HG02852 (cell line): ENCODE results near the gene DDX1.

Experiments used
- ATAC-seq: cut with Tn5 transposase; IDR thresholded peaks from one replicate; pipeline ENCODE4 v1.9.1; 2021; ENCODE audit warnings: mild to moderate bottlenecking, moderate library complexity; ENCODE audit not compliant: unreplicated experiment

Gene DDX1

DNA sequence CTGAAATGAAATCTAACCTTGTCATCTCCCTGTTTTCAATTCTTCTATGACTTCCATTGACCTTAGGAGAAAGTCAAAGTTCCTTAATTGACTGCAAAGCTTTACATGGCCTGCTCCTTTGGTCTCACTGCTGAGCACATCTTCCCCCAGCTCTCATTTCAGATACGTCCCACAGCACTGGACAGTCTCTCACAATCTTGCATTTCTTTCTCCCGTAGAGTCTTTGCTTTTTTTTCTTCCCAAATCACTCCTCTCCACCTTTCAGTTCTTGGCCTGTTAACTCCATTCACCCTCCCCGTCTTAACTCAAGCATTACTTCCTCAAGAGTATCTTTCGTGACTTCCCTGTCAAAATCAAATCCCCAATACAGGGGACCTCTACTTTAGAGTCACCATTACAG is 67.2 kb downstream of the DDX1 start:
- ATAC-seq: no peak

DNA sequence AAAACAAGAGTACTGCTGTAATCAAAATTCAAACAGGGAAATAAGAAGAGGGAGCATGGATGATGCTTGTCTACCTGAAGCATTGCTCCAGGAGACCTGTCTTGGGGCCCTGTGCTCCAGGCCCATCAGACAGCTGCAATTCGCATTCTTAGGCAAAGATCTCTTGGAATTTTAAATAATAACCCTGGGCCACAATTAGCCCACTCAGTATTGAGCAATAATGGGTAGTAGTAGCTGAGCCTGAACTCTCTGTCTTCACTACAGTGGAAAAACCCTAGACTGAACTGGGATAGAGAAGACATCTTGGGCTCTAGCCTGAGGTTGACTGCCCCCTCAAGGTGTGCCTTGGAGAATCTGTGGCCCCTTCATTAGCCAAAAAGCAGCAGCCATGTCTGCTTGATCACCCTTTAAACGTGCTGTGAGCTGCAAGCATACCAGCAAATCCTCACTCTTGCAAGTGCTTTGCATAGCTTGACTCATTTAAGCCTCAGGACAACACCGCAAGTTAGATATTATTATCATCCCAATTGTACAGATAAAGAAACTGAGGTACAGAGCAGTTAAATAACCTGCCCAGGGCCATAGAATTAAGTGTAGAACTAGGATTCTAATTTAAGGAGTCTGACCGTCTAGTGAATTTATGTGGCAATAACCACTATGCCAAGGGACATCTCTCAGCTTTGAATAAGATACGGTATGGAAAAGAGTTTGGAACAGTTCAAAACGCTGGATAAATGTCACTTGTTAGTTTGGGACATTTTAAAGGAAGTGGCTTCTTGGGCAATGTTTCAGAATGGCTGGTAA is 69.0 kb downstream of the DDX1 start:
- no peak for ATAC-seq

DNA sequence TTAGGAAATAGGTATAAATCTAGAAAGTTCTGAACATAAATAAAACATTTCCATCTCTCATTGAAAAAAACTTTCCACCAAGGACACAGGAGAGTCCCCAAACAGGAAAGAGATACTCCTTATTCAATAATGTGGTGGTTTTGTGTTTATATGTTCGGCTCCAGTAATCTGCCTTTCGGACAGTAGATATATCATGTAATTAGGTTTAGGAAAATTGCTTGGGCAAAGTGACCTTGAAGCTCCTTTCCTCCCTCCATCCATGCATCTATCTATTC is 69.6 kb downstream of the DDX1 start:
- no peak for ATAC-seq

DNA sequence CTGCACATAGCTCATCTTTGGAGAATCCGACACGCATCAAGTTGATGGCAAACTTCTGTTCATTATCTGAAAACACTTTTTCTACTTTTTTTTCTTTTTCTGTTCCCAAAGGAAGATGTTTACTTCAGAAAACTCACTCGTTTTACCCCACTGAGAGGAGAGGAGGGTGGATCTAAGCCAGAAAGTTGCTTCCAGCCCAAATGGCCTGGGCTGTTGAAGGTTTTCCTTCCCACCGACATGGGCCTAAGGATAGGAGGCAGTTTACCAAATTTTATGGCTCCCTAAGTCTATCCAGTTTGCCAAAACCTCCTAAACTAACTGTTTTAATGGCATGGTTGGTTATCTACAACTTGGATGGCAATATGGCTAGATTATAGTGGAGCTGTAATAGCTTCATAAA is 70.4 kb downstream of the DDX1 start:
- ATAC-seq: no peak

DNA sequence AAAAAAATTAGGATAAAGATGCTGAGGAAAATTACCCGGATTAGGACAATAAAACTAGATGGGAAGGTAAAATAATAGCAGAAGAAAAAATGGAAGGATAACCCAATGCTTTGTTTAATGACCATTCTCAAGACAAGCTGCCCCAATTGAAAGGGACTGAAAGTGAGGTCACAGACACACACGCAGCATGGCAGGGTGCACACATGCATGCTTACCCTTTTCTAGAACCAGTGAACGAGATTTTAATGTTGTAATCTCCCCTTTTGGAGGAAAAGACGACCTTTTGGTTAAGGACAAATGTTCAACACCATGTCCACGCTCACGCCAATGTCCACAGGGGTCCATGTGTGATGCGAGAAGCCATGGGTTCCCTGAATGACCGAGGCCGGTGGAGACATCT is 70.9 kb downstream of the DDX1 start:
- ATAC-seq: no peak

DNA sequence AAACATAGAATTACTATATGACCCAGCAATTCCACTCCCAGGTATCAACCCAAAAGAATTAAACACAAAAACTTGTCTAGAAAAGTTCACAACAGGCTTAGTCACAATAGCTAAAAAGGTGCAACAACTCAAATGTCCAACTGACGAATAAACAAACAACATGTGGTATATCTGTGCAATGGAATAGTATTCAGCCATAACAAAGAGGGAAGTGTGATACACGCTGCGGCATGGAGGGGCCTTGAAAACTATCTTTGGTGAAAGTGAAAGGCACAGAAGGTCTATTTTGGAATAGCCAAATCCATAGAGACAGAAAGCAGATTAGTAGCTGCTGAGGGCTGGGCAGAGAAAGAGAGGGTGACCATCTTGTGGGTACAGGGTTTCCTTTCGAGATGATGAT is 72.1 kb downstream of the DDX1 start:
- ATAC-seq: no peak

DNA sequence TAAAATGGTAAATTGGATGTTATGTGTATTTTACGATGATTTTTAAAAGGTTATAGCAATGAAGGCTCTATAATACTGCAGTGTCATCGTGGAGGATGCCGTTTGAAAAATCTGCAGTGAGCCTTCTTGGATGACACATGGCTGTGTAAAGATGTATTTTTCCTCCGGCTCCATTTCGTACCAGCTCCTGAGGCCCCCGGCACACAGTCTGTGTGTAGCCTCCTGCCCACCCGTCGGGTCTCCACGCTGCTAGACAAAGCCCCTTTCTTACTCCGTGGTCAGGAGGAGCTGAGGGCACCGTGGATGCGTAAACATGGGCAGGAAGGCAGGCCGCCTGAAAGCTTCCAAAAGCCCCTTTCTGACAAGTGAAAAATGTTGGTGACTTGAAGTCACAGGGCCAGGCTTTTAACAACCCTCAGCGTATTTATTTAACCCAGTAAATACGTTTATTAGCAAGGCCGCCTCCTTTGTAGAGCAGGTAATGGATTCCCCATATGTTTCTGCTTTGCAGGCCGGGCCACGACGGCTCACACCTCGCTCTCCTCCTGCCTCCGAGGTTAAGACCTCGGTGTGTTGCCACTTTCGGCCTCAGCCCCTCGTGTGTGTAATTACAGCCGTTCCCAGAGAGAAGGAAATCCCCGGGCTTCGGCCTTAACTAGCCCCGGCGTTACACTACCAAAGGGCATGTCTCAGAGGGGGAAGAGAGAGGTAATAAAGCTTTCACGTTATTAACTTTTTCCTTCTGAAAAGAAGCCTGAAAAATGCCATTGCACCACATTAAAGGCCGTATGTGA is 72.8 kb downstream of the DDX1 start:
- ATAC-seq: no peak

DNA sequence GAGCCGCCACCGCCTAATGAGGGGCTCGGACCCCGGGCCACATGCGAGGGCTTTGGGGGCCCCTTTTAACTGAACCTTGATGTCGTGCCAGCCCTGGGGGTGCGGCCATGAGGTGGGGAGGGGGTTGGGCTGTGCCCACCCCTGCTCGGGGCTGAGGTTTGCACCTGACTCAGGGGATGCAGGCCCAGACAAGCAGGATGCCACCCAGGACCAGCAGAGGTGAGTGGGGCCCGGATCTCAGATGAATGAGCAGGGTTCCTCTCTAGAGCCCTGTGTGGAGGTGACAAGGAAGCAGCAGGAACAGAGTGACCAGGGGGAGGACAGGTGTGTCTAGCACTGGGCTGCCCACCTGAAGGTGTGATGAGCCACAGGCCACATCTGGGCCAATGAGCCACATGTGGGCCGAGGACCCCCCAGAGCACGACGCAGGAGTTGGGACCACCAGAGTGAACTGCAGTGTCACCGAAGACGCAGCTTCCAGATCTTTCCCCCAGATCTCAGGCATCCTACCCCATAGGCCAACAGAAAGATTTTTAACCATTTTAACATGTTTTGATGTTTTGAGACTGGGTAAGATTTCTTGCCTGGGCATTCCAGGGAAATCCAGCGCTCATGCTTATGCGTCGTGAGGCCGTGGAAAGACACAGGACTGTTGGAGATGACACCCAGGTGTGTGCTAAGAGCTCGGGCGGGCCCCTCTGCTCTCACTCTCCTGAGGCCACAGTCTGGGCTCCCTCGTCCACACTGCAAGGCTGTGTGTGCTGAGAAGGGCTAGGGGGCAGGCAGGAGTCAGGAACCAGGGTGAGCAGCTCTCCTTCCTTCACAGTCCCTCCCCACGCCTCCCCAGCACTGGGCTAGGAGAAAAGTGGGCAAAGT is 73.6 kb downstream of the DDX1 start:
- ATAC-seq: no peak

DNA sequence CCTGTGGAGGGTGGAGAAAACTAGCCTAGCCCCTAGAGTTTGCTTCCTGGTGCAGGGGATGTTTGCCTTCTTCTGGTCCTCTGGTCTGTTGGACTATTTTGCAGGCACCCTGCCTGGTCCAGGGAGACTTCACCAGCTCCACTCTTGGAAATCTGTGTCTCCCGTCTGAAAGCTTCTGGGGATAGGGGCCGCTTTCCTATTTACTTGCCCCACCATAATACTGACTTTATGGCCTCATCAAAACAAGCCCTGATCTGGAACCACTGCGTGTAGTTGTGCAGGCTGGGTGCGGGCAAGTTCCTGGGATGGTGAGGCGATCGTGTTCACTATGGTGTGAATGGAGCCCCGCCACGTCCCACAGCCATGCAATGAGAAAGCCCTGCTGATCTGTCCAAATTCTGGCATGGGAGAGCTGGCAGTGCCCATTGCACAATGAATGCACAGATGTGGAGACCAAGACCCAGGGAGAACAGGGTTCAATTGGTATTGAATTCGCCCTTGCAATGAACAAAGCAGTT is 74.3 kb downstream of the DDX1 start:
- no peak for ATAC-seq

DNA sequence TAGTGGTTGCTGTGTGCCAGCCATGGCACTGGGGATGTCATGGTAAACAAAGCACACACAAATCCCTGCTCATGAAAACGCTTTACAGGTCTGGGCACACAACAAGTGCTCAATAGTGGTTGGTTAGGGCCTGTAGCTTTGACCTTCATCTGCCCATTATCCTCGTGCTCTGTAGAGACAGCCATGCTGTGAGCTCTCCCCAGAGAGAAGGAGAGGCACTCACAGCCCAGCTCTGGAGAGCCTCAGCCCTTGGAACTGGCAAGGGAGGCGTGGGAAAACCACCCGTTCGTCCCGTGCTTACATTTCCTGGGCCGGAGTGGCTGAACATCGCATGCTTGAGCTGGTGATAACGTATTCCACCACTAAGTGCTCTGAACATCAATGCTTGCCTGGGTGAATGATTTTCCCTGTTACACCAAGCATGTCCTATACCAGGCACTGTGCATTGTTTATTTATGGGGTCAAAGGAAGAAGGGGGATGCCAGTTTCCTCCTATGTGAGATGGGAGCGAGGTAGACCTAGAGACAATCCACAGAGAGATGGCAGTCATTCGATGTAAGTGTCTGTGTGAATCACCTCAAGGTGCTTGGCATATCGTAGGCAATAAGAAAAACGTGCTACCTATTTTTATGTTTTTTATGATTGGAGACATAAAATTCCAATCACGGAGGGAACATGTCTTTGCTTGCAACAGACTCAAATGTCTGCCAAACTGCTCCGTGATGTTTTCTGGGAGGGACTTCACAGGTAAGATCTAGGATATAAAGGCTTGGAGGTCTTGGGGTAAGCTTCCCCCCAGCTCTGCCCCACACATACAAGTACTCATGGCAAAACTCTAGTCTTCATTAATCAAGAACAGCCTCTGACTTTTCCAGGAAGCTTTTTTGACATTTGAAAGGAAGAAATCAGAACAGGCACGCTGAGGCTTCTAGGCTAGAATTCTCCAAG is 75.5 kb downstream of the DDX1 start:
- ATAC-seq: no peak

DNA sequence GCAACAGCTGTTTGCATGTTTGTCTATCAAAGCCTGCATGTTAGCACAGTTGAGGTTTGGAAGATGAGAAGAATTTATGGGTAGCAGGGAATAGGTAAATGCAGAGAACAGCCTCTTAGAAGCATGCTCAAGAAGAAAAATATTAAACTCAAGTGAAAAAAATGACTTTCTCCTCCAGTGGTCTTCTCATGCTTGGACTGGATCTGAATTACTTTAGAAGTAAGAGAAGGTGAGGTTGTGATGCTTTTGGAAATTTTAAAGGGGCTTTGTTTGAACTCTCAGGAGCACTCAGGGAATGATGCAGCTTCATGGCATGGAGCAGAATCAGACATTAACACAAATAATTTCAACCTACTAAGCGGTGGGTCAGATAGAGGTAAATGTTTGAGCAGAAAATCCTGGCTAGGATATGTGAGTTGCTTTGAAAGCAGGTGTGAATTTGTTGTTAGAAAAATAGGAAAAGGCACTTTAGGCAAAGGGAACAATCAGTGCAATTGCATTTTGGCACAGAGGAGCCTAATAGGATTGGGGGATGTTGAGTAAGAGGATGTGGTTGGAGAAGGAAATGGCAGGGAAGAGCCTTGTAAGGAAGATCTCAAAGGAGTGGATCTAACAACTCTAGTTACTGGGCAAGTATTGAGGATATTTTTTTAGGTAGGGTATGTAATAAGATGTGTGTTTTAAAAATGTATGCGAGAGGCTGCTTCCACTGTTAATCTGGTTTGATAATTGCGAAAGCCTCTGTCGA is 76.3 kb downstream of the DDX1 start:
- no peak for ATAC-seq

DNA sequence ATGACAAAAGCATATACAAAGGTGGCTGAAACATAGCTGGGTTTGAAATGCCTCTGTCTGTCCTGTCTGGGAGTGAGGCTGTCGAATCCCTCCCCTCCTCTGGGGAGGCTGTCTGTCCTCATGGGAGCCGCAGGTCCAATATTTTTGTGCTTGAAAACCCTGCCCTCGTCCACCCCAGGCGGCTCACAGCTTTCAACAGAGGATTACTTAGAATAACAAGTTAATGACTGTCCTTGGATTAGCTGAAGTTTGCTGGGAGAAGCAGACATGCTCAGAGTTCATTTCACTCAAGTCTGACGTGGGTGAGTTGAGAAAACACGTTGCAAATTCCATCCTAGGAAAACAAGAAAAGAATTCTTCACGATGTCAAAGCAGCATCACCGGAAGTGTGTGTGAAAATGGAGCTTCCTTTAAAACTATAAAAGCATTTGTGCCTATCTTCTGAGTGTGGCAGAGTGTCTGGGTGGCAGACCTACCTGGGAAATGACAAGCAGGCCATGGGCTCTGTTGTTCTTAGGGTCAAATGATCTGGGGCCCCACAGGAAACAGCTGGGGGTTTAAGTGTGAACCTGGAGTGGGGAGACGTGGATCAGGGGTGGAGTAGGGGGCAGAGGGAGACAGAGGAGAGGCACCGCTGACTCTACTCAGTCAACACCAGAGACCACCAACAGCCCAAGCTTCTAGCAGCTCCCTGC is 77.1 kb downstream of the DDX1 start:
- ATAC-seq: no peak

DNA sequence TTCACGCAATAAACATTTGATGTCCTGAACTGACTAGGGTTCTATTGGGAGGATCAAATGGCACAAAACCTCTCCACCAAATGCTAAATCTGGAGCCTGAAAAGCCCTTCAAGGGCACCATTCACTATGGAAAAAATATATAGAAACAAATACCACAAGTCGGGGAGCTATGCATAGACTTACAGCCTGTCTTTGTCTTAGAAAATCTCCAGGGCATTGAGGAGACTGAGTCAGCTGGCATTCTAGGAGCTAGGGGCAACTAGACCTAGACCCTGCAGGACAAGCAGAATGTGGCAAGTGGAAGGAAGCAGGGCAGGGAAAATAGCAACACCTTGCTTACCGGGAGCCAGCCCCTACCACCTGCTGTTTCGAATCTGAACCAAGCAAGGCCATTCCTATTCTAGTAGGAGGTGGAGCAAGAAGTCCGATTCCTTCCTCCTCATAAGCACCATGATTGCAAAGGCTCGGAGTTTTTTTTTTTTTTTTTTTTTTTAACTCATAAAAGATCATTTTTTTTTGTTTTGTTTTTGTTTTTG is 77.8 kb downstream of the DDX1 start:
- ATAC-seq: no peak

DNA sequence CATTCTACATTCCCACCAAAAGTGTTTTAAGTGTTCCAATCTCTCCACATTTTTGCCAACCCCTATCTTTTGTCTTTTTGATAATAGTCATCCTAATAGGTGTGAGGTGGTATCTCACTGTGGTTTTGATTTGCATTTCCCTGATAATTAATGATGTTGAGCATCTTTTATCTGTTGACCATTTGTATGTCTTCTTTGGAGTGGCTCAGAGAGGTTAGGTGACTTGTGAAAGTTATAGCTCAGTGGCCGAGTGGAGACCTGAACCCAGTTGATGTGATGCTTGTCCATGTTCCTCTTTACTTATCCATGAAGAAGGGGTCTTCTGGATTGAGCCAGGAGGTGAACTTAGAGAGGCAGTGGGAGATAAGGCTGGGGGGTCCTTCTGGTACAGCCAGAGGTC is 78.8 kb downstream of the DDX1 start:
- no peak for ATAC-seq

DNA sequence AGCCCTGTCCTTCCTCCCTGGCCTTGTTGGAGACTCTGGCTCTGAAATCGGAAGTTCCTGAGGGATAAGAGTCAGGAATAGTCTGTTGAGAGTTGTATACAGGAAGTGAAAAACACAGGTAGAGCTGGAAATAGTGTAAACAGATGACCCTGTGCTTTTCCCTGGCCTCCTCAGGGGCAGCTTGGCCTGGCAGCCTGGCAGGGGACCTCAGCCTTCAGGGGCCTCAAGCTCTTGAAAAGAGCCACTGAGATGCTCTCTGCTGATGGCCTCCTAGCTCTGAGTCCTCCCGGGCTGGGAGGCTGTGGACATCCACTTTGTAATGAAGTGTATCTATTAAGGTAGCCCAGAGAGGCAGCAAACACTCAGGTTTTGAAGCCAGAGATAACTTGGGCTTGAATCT is 79.3 kb downstream of the DDX1 start:
- ATAC-seq: no peak

DNA sequence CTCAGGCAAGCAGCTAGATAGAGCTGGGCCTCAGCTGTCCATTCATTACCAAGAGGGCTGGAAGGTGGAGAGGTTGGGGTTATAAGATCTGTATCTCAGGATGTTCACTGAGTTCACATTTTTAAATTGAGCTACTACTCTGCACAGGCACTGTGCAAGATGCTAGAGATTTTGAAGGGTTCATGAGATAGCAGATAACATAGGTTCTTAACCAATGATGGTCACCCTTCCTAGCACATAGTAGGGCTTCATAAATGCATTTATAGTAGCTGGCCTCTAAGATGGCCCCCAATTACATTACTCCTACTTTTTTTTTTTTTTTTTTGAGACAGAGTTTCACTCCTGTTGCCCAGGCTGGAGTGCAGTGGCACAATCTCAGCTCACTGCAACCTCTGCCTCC is 79.7 kb downstream of the DDX1 start:
- no peak for ATAC-seq

DNA sequence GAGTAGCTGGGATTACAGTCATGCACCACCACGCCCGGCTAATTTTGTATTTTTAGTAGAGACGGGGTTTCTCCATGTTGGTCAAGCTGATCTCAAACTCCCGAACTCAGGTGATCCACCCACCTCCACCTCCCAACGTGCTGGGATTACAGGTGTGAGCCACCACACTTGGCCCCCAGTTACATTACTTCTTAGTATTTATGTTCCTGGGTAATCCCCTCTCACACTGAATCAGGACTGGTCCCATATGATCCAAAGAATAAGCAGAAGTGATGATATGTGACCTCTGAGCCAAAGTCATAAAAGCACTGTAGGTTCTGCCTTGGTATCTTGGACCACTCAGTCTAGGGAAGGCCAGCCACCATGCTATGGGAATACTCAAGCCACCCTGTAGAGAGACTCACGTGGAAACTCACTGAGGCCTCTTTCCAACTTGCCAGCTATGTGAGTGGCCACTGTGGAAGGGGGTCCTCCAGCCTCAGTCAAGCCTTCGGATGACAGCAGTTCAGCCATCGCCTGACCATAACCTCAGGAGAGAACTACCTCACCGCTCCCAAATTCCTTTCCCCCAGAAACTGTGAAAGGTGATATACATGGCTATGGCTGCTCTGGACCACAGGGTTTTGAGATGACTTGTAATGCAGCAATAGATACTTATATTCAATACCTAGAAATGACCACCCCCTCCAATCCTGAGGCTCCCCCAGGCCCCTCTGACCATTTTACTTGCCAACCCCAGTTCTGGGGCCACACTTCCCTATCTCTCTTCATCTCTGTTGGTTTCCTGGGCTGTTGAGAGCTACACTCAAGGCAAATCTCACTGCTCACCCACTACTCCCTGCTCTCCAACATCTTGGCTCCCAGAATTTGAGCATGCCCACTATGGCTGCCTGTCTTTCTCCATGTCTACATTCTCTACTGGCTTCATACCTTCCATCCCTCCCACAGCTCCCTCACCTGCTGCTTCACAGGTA is 80.5 kb downstream of the DDX1 start:
- no peak for ATAC-seq
